Pancreas (tissue), 10 donors: Measurements from ENCODE around the gene PPP1R15B. TPM values are rescaled to one million over a fixed set of nuclear protein-coding genes. Genes with fewer than 3 reads are reported as not detected.

Experiments used
- ATAC-seq, 4 donors: fragments of 200-7000 bp; cut with Tn5 transposase; one replicate each; pipeline versions ENCODE4 v1.8.0 to v1.9.1; 2020; ENCODE audit warnings: mild to moderate bottlenecking in 4 of 4, moderate library complexity in 4 of 4
- DNase-seq, 6 donors: peaks; one replicate each; pipeline ENCODE4 v3.0.0-alpha.2; 2020
- FAIRE-seq: peaks from 2 replicates; lab custom pipeline; 2012; peaks lifted over from hg19 to GRCh38; lab: Jason Lieb, UNC
- H3K27ac ChIP-seq, 4 donors: fragments of 200-600 bp; sonication (generic); 1 replicate in 3 of 4; 2 replicates in 1 of 4; pipeline versions ENCODE4 v1.5.0 to v1.8.0; 2020
- H3K27me3 ChIP-seq, 4 donors: fragments of 200-600 bp; one replicate each; pipeline ENCODE4 v1.8.0; 2021
- H3K36me3 ChIP-seq, 3 donors: fragments of 200-600 bp; sonication (generic) in 1 of 3; one replicate each; pipeline versions ENCODE4 v1.5.0 to v1.8.0; 2020 to 2021
- H3K4me1 ChIP-seq, 3 donors: fragments of 200-600 bp; one replicate each; pipeline ENCODE4 v1.8.0; 2021
- H3K4me3 ChIP-seq, 4 donors: fragments of 200-600 bp; sonication (generic) in 2 of 4; one replicate each; pipeline versions ENCODE4 v1.5.0 to v1.8.0; 2020 to 2021
- H3K9me3 ChIP-seq, 4 donors: fragments of 200-600 bp; one replicate each; pipeline ENCODE4 v1.8.0; 2021
- WGBS, 2 donors: extraction: QIAGEN DNeasy Blood & Tissue Kit; methylation state at CpG; one replicate each; pipeline ENCODE4 v1.1.7; 2013; 5-methylcytosine and 5-hydroxymethylcytosine counted together
- intact Hi-C, 3 donors: fragments of 100-400 bp; cut with DNase I; formaldehyde crosslinking; loops; one replicate each; pipeline versions ENCODE4 v1.11.1 to v1.14.2; 2022
- polyA plus RNA-seq, 2 donors: library from polyadenylated mRNA; stranded (reverse); fragments of 200-250 nt; gene quantifications; one replicate each; pipeline ENCODE4 v1.2.3, GENCODE V29; 2013
- total RNA-seq, 6 donors: library from RNA; stranded (reverse); fragmentation: NEBNext Ultra II Directional in 4 of 6; extraction: Animal tissue kit (Norgen Biotek cat#: 25700) in 4 of 6; gene quantifications; one replicate each; pipeline versions ENCODE4 v1.2.1 to v1.2.4, GENCODE V29; 2021 to 2023
- TF ChIP-seq, protein P1 (sequence below), 4 donors: fragments of 200-600 bp; sonication (generic) in 3 of 4; IDR thresholded peaks; one replicate each; pipeline versions ENCODE4 v1.5.0 to v1.8.0; 2021; ENCODE audit warnings: antibody characterized with exemption in 4 of 4
- donor health status: healthy with polysubstance abuse.
- donor health status: DM: no; HTN: no; CAD: no; lungs with moderate emphysema.
- donor health status: DM: no; HTN: no; CAD: no.
- donor health status: control.
- donor health status: control.
- donor health status: Bipolar disorder and iron deficiency.
- donor health status: DM: yes; HTN: yes; CAD: no.
- donor health status: DM: no; HTN: no; CAD: no.
- donor health status: DM: no; HTN: no; CAD: no.
- donor health status: DM: yes; HTN: yes; CAD: no.

The PPP1R15B gene
- total and polyA plus RNA-seq, 8 donors, result 7.8 to 47.9 (median 21.5) TPM

DNA sequence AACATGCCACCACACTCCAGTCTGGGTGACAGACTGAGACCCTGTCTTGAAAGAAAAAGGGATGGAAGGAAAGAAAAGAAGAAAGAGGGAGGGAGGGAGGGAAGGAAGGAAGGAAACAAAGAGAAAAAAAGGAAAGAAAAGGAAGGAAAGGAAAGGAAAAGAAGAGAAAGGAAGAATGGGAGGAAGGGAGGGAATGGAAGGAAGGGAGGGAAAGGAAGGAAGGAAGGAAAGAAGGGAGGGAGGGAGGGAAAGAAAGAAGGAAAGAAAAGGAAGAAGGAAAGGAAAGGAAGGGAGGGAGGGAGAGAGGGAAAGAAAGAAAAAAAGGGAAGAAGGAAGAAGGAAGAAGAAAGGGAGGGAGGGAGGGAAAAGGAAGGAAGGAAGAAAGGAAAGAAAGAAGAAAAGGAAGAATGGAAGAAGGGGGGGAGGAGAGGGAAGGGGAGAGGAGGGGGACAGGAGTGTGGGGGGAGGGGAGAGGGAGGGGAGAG lies 5.0 kb upstream of the PPP1R15B start:
- peak overlapping the region; percentile 68 to 87 (median 78) for H3K27ac ChIP-seq
- ATAC-seq (no peak), DNase-seq (no peak), FAIRE-seq (no peak)
- H3K27me3 ChIP-seq, result no peaks in the 10 kb centered on the region
- no peaks in the 10 kb centered on the region for H3K9me3 ChIP-seq
- intact Hi-C loops, result no loop called here
- TF ChIP-seq, protein P1, sequence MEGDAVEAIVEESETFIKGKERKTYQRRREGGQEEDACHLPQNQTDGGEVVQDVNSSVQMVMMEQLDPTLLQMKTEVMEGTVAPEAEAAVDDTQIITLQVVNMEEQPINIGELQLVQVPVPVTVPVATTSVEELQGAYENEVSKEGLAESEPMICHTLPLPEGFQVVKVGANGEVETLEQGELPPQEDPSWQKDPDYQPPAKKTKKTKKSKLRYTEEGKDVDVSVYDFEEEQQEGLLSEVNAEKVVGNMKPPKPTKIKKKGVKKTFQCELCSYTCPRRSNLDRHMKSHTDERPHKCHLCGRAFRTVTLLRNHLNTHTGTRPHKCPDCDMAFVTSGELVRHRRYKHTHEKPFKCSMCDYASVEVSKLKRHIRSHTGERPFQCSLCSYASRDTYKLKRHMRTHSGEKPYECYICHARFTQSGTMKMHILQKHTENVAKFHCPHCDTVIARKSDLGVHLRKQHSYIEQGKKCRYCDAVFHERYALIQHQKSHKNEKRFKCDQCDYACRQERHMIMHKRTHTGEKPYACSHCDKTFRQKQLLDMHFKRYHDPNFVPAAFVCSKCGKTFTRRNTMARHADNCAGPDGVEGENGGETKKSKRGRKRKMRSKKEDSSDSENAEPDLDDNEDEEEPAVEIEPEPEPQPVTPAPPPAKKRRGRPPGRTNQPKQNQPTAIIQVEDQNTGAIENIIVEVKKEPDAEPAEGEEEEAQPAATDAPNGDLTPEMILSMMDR (IDR thresholded peaks at IDR 0.05), result no peak
- no peak overlapping the region for H3K4me3 ChIP-seq
- H3K36me3 ChIP-seq, result no peaks in the 10 kb centered on the region
- peaks cover 24 to 41% (median 35%) of the 10 kb centered on the region in 3 donors for H3K4me1 ChIP-seq

DNA sequence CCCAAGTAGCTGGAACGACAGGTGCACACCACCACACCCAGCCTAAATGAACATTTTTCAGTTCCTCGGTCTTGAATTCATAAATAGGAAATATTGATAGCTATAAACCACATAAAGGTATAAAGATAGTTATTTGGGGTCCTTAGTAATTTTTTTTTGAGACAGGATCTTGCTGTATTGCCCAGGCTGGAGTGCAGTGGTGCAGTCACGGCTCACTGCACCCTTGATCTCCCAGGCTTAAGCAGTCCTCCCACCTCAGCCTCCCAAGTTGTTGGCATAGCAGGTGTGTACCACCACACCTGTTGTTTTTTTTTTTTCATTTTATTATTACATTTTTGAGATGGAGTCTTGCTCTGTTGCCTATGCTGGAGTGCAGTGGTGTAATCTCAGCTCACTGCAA lies 3.7 kb upstream of the PPP1R15B start:
- TF ChIP-seq, protein P1 (IDR thresholded peaks at IDR 0.05), result no peak
- WGBS, 2 donors, result 96 to 97% methylated on average over 3 of the region's 3 CpGs
- DNase-seq (no peak), FAIRE-seq (no peak), ATAC-seq (no peak)
- intact Hi-C loops, result no loop called here
- H3K27ac ChIP-seq, result no peak overlapping the region
- H3K9me3 ChIP-seq, result no peaks in the 10 kb centered on the region
- no peaks in the 10 kb centered on the region for H3K36me3 ChIP-seq
- H3K4me3 ChIP-seq, result no peak overlapping the region
- peaks cover 24 to 41% (median 35%) of the 10 kb centered on the region in 3 donors for H3K4me1 ChIP-seq
- H3K27me3 ChIP-seq, result no peaks in the 10 kb centered on the region

DNA sequence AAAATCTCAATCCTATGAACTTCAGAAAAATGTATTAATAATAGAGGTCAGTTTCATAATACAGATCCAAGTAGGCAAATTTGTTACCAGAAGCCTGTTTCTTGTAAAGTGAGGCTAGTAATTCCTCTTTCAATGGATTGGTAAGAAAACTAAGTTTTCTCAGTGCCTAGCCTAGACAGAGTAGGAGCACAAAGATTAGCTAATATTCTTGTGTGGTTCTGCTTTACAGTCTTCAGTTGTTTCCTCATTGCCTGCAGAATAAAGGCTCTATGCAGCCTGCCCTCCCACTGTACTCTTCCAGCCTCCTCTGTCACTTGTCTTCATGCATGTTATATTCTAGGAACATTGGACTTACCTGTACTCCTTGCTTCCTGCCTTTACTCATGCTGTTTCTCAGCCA lies 2.4 kb upstream of the PPP1R15B start:
- DNase-seq (no peak), FAIRE-seq (no peak), ATAC-seq (no peak)
- Histone ChIP-seq H3K9me3 (no peaks in the 10 kb centered on the region), H3K27me3 (no peaks in the 10 kb centered on the region), H3K27ac (no peak overlapping the region), H3K4me3 (no peak overlapping the region), H3K4me1 (peaks cover 24 to 32% (median 30%) of the 10 kb centered on the region in 3 donors), H3K36me3 (no peaks in the 10 kb centered on the region)
- intact Hi-C loops, result no loop called here
- TF ChIP-seq, protein P1 (IDR thresholded peaks at IDR 0.05), result no peak

DNA sequence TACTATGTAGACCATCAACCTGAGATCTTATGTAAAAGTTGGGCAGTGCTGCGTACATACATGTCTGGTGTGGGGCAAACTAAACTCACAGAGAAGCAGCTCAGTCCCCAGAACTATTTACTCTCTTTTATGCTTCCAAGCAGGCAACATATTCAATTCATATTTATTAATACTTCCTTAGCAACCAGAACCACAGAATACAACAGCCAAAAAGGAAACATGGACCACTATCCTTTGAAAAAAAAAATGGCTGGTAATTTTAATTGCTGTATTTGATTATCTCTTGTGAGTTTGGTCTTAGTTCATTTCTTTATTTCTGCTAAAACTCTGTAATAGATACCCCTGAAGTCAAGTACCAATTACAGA lies 1.5 kb upstream of the PPP1R15B start:
- no peaks in the 10 kb centered on the region for H3K27me3 ChIP-seq
- peak overlapping the region in 2 of 4 donors; percentile 35 to 100 for H3K27ac ChIP-seq
- TF ChIP-seq, protein P1 (IDR thresholded peaks at IDR 0.05), result no peak
- H3K36me3 ChIP-seq, result no peaks in the 10 kb centered on the region
- intact Hi-C loops, result no loop called here
- FAIRE-seq (no peak), DNase-seq (no peak), ATAC-seq (no peak)
- H3K9me3 ChIP-seq, result no peaks in the 10 kb centered on the region
- H3K4me1 ChIP-seq, result peaks cover 20 to 24% (median 23%) of the 10 kb centered on the region in 3 donors
- 88 to 90% methylated on average over 1 of the region's 1 CpG for WGBS, 2 donors
- H3K4me3 ChIP-seq, result no peak overlapping the region

DNA sequence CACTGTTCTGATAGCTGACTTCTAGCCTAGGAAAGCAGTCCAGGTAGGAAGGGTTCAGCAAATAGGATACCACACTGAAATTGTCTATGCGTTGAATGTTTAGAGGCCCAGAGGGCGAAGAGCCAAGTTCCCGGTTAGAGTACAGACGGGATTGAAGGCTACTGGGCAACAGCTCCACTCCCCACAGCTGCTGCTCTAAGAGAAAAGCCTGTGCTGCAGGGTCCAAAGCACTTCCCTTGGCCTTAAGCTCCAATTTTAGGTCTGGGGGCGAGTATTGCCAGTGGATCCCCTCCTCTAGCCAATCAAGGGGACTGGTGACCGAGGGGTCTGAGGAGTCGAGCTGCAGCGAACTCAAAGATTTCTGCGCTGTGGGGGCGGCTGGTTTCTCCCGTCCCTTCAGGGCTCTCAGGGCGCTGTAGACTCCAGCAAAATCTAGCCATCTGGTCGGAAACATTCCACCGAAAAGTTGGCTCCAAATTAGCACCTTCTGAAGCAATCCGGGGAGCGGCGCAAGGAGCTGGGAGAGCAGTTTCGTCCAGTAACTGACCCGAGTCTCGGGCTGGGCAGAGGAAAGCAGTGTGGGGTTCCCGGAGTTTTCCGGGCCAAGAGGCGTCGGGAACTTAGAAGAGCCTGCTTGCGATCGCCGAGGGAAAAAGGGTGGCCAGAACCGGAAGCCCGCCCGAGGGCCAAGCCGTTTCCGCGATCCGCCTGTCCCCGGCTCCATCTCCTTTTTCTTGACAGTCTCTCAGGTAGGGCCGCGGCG lies 748 bp downstream of the PPP1R15B start:
- peak; percentile 40 to 55 (median 50) for ATAC-seq
- Histone ChIP-seq H3K36me3 (no peaks in the 10 kb centered on the region), H3K27ac (peak overlapping the region; percentile 97 to 100 (median 98)), H3K27me3 (no peaks in the 10 kb centered on the region), H3K4me3 (peak overlapping the region; percentile 47 to 95 (median 92)), H3K9me3 (no peaks in the 10 kb centered on the region), H3K4me1 (peaks cover 6 to 20% (median 8%) of the 10 kb centered on the region in 3 donors)
- FAIRE-seq, result no peak
- TF ChIP-seq, protein P1 (IDR thresholded peaks at IDR 0.05), result no peak
- peak in 5 of 6 donors; percentile 58 to 86 (median 61) for DNase-seq
- 1% methylated on average over 36 to 38 of the region's 38 CpGs for WGBS, 2 donors
- intact Hi-C loops, result no loop called here
